Astrocyte of the cerebellum (primary cell): Measurements from ENCODE around the gene RPL36.
"Not testable (repeated sequence)": the region's sequence is repeated elsewhere in the genome, so short reads cannot be mapped to it uniquely, and the experiment has no call there.

Experiments used
- DNase-seq: peaks from one replicate; pipeline ENCODE4 v3.0.0-alpha.2; 2011; ENCODE audit warnings: low read depth
- H3K4me3 ChIP-seq: 2 replicates; pipeline ENCODE4 v1.5.1; 2011; ENCODE audit warnings: mild to moderate bottlenecking, low read depth, low read length, moderate library complexity
- in situ Hi-C: cut with HindIII; loops from 2 replicates; pipeline ENCODE4 v1.10.0; 2017; ENCODE audit warnings: low sequenced_read_pairs
- TF ChIP-seq, protein P1 (sequence below): IDR thresholded peaks from 2 replicates; pipeline ENCODE4 v1.5.1; 2012; ENCODE audit warnings: low read length, low read depth, moderate library complexity, mild to moderate bottlenecking; ENCODE audit errors: missing control alignments

RPL36 gene

DNA sequence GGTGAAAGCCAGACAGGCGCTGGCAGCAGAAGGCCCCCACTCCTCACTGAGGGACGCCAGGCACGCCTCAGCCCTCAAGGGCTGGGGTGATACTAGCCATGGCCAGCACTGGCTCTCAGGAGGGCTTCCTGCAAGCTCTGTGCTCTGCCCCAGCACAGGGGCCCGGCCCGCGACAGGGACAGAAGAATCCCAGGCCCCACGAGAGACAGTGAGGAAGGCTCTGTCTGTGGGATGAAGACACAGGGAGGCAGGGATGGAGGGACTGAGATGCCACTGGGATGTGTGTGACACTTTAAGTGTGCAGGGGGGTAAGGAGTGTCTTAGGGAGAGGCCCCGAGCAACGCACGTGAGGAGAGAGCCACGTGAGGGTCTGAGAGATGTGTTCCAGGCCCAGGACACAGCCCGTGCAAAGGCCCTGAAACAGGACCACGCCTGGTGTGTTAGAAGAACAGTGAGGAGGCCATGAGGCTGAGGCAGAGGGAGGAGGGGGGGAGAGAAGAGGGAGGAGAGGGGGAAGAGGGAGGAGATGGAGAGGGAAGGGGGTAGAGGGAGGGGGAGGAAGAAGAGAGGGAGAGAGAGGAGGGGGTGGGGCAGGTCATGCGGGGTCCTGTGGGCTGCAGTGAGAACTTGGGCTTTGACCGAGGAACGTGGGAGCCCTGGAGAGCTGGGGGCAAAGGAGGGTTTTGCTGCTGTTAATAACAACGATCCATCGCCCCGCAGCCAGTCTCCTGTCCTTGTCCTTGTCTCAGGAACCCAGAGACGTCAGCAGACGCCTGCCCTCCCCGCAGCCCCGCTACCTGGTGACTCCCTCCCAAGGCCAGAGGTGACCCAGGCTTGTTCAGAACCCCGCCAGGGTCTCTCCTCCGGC lies 7.2 kb downstream of the RPL36 start:
- no peak for DNase-seq
- TF ChIP-seq, protein P1, sequence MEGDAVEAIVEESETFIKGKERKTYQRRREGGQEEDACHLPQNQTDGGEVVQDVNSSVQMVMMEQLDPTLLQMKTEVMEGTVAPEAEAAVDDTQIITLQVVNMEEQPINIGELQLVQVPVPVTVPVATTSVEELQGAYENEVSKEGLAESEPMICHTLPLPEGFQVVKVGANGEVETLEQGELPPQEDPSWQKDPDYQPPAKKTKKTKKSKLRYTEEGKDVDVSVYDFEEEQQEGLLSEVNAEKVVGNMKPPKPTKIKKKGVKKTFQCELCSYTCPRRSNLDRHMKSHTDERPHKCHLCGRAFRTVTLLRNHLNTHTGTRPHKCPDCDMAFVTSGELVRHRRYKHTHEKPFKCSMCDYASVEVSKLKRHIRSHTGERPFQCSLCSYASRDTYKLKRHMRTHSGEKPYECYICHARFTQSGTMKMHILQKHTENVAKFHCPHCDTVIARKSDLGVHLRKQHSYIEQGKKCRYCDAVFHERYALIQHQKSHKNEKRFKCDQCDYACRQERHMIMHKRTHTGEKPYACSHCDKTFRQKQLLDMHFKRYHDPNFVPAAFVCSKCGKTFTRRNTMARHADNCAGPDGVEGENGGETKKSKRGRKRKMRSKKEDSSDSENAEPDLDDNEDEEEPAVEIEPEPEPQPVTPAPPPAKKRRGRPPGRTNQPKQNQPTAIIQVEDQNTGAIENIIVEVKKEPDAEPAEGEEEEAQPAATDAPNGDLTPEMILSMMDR, result no peak
- in situ Hi-C loops, result no loop called here
- H3K4me3 ChIP-seq, result no peak overlapping the region

DNA sequence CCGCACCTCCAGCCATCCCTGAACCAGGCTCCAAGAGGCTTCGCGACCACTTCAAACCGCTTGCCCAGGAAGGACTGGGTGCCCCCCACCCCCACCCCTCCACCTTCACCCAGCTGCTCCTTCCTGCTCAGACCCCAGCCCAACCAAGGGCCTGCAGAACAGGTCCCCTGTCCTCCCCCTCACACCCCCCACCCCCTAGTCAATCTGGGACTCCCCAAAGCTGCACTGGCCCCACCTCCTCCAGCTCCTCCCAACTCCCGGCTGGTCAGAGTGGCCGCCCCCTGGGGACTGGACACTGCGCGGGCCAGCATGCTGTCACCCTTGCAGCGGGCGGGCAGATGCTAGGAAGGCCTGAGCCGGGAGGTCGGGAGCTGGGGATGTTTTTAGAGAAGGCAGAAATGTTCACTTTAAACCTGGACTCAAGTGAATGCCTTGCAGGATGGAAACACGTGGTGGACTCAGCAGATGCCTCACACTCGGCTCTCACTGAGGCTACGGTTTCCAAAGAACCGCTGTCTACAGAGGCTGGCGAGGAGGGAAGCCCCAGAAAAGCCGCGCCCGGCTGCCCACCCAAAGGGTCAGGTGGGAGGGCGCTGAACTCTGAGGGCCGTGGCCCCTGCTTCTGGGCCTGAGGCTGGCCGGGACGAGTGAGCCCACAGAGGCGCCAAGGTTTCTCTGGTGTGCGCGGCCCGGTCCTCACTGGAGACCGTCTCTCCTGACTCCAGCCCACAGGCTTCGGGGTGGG lies 8.0 kb downstream of the RPL36 start:
- in situ Hi-C loops, result no loop called here
- TF ChIP-seq, protein P1, result no peak
- no peak overlapping the region for H3K4me3 ChIP-seq
- DNase-seq, result no peak

DNA sequence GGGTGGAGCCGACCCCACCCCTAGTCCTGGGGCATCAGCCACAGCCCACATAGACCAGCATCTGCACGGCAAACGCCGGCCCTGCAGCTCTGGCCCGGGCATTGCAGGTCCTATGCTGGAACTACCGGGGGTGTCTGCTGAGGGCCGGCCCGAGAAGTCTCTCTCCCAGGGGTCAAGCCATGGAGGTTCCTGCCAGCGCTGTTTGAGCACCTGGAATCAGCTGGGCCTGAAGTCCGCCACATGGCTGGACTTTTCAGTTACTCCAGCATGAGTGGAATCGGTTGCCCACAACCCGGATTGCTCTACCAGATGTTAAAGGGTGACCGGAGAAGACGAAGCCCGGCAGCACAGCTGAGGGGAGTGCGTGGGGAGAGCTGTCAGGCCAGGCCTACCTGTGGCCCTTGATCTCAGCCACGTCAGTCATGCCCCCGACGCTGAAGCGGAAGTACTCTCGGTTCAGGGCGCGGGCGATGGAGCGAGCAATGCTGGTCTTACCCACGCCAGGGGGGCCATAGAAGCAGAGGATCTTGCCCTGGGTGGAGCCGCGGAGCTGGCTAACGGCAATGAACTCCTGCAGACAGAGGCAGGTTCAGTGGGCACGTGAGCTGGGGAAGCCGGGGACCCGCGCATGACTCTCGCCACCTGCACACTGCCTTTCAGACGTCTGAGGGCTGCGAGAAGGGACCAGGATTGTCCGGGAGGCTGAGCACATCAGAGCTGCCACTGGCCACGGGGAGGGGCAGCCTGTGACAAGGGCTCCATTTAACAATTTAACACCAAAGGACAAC lies 8.7 kb downstream of the RPL36 start:
- no peak for DNase-seq
- no peak overlapping the region for H3K4me3 ChIP-seq
- in situ Hi-C loops, result no loop called here
- TF ChIP-seq, protein P1, result no peak

DNA sequence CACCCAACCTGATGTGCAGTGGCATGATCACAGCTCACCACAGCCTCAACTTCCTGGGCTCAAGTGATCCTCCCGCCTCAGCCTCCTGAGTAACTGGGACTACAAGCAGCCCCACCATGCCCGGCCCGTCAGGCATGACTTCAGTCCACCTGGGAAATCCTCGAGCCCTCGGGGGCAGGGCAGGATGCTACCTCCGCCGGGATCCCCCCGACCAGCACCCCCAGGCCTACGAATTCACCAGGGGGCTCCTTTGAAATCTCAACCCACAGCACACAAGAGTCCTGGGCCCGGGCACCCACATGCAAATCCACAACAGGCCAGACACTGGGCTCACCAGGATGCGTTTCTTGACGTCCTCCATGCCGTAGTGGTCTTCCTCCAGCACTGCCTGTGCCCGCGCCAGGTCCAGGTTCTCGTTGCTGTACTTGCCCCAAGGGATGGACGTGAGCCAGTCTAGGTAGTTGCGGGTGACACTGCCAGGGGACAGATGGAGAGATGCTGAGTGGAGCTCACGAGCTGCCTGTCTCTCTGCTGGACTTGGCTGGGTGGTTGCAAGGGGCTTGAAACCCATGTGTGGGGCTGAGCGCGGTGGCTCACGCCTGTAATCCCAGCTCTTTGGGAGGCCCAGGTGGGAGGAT lies 10.5 kb downstream of the RPL36 start:
- no peak for DNase-seq
- TF ChIP-seq, protein P1, result no peak
- in situ Hi-C loops, result no loop called here
- no peak overlapping the region for H3K4me3 ChIP-seq

DNA sequence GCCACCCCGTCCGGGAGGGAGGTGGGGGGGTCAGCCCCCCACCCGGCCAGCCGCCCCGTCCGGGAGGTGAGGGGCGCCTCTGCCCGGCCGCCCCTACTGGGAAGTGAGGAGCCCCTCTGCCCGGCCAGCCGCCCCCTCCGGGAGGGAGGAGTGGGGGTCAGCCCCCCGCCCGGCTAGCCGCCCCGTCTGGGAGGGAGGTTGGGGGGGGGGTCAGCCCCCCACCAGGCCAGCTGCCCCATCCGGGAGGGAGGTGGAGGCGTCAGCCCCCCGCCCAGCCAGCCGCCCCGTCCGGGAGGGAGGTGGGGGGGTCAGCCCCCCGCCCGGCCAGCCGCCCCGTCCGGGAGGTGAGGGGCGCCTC lies 11.9 kb downstream of the RPL36 start:
- H3K4me3 ChIP-seq, DNase-seq, in situ Hi-C loops: not testable (repeated sequence)

DNA sequence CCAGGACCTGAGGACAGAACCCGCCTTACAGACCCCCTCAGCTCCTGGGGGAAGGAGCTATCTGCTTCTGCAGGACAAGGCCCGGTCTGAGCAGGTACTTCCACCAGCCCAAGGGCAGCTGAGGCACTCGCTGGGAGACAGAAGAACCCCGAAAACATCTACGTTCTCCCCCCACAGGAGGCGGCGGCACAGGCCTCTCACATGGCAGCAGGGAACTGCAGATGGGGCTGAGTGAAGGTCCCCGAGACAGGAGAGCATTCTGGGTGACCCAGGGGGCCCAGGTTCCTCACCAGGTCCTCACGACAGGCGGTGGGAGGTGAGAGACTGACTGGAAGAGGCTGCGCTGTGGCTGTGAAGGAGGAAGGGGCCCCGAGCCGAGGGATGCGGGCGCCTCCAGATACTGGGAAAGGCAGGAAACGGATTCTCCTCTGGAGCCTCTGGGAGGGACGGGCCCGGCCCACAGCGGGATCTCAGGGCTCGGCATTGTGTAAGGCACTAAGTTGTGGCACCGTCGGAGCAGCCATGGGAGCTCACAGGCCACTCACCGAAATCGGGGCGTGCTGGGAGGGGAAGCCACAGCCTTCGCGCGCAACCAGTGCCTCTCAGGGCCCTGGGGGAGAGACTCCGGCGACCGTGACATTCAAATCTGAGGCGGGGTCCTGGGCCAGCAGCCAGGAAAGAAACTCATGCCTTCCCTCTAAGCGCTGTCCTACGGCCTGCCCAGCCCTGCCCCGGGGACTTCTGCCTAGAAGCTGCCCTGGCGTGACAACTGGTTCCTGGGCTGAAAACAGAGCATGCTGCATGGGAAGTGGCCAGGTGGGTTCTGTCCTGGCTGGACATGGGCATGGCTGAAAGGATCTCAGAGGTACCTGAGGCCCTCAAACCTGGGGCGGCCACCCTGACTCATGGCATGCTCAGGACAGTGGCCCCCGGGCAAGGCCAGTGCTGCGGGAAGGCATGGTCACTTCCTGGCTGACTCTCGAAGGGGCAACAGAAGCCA lies 14.0 kb downstream of the RPL36 start:
- TF ChIP-seq, protein P1, result no peak
- DNase-seq, result no peak
- in situ Hi-C loops, result no loop called here
- H3K4me3 ChIP-seq, result no peak overlapping the region
